A549 (cell line): ENCODE data around the gene NCOA7. TPM values are rescaled to one million over a fixed set of nuclear protein-coding genes. Genes with fewer than 3 reads are reported as not detected.

Experiments
- ATAC-seq, 2 experiments: fragments of 200-7000 bp in 1 of 2; fragments of >200 bp in 1 of 2; cut with Nextera tagmentation in 1 of 2; cut with Tn5 transposase in 1 of 2; 3 replicates each; pipeline versions ENCODE4 v1.8.0 to v1.9.1; 2018 to 2020; ENCODE audit warnings: mild to moderate bottlenecking in 1 of 2, moderate library complexity in 1 of 2
- CTCF ChIA-PET: fragments of 300-600 bp; sonication (Branson Sonifier 250); formaldehyde crosslinking; extraction: SDS; loops from one replicate; lab custom pipeline; 2021; ENCODE audit warnings: antibody characterized with exemption, inconsistent platforms; lab: Yijun Ruan, JAX
- POLR2A ChIA-PET: fragments of 350-600 bp; formaldehyde crosslinking; extraction: SDS; loops from one replicate; lab custom pipeline; 2021; ENCODE audit warnings: antibody characterized with exemption, inconsistent platforms; lab: Yijun Ruan, JAX
- DNase-seq, 2 experiments: peaks; one replicate each; pipeline versions ENCODE4 v3.0.0 to v3.0.0-alpha.2; 2011 to 2016; ENCODE audit warnings: low read depth in 1 of 2, low spot score in 1 of 2
- FAIRE-seq: peaks from 2 replicates; lab custom pipeline; 2011; peaks lifted over from hg19 to GRCh38; lab: Jason Lieb, UNC
- H3K27ac ChIP-seq, 2 experiments: fragments of >200 bp; sonication (Bioruptor Twin); formaldehyde crosslinking; 3 replicates each; pipeline ENCODE4 v1.5.1; 2016 to 2017
- H3K4me1 ChIP-seq: fragments of >200 bp; sonication (Bioruptor Twin); formaldehyde crosslinking; 3 replicates; pipeline ENCODE4 v1.6.1; 2016
- H3K4me2 ChIP-seq: fragments of >200 bp; sonication (Bioruptor Twin); formaldehyde crosslinking; 3 replicates; pipeline ENCODE4 v1.6.1; 2016
- H3K4me3 ChIP-seq: fragments of >200 bp; sonication (Bioruptor Twin); formaldehyde crosslinking; 3 replicates; pipeline ENCODE4 v1.5.1; 2016
- H3K9me3 ChIP-seq: fragments of >200 bp; sonication (Bioruptor Twin); formaldehyde crosslinking; 3 replicates; pipeline ENCODE4 v1.6.1; 2016
- BCL3 ChIP-seq: fragments of >200 bp; sonication (Bioruptor Twin); formaldehyde crosslinking; IDR thresholded peaks from 3 replicates; pipeline ENCODE4 v1.6.1; 2016
- CTCF ChIP-seq: fragments of >200 bp; sonication (Bioruptor Twin); formaldehyde crosslinking; IDR thresholded peaks from 3 replicates; pipeline ENCODE4 v1.5.1; 2016
- GATA3 ChIP-seq: IDR thresholded peaks from 2 replicates; pipeline ENCODE4 v1.6.1; 2012; ENCODE audit warnings: borderline replicate concordance
- HEYL ChIP-seq: fragments of 250-450 bp; sonication (Bioruptor Pico); IDR thresholded peaks from 2 replicates; pipeline ENCODE4 v1.8.0; 2021; ENCODE audit warnings: mild to moderate bottlenecking, moderate library complexity
- HOXB13 ChIP-seq: fragments of 250-450 bp; sonication (Bioruptor Pico); IDR thresholded peaks from 2 replicates; pipeline ENCODE4 v1.5.0; 2020; ENCODE audit warnings: low read depth, mild to moderate bottlenecking, moderate library complexity
- HOXB5 ChIP-seq: fragments of 250-450 bp; sonication (Bioruptor Pico); IDR thresholded peaks from 2 replicates; pipeline ENCODE4 v1.5.0; 2020; ENCODE audit warnings: mild to moderate bottlenecking, moderate library complexity
- KDM1A ChIP-seq: fragments of 200-600 bp; sonication (generic); IDR thresholded peaks from 2 replicates; pipeline ENCODE4 v1.6.1; 2016; ENCODE audit warnings: low read depth, mild to moderate bottlenecking
- KDM5A ChIP-seq: fragments of 200-600 bp; sonication (generic); IDR thresholded peaks from 2 replicates; pipeline ENCODE4 v1.6.1; 2016; ENCODE audit warnings: antibody characterized with exemption, mild to moderate bottlenecking
- MYC ChIP-seq: IDR thresholded peaks from 2 replicates; pipeline ENCODE4 v1.6.1; 2012; ENCODE audit warnings: mild to moderate bottlenecking, inconsistent platforms, low read length, improper control_type of control experiment, borderline replicate concordance
- PHF8 ChIP-seq: fragments of 200-600 bp; sonication (generic); IDR thresholded peaks from 2 replicates; pipeline ENCODE4 v1.6.1; 2016; ENCODE audit warnings: low read depth, mild to moderate bottlenecking, antibody characterized with exemption, moderate library complexity, borderline replicate concordance
- POLR2A ChIP-seq: IDR thresholded peaks from 2 replicates; pipeline ENCODE4 v1.6.1; 2012; ENCODE audit warnings: mild to moderate bottlenecking, low read length
- RAD21 ChIP-seq, 2 experiments: fragments of >200 bp in 1 of 2; sonication (Bioruptor Twin) in 1 of 2; formaldehyde crosslinking in 1 of 2; IDR thresholded peaks in 1 of 2; conservative IDR thresholded peaks in 1 of 2; 2 replicates in 1 of 2; 3 replicates in 1 of 2; pipeline ENCODE4 v1.6.1; 2012 to 2018; ENCODE audit warnings: inconsistent platforms in 1 of 2
- RNF2 ChIP-seq: fragments of 200-600 bp; sonication (generic); IDR thresholded peaks from 2 replicates; pipeline ENCODE4 v1.6.1; 2016; ENCODE audit warnings: low read depth, mild to moderate bottlenecking, antibody characterized with exemption, moderate library complexity, borderline replicate concordance
- SMC3 ChIP-seq: fragments of >200 bp; sonication (Bioruptor Twin); formaldehyde crosslinking; IDR thresholded peaks from 3 replicates; pipeline ENCODE4 v1.6.1; 2018; ENCODE audit warnings: inconsistent platforms
- SREBF2 ChIP-seq: fragments of 450-650 bp; IDR thresholded peaks from 2 replicates; pipeline ENCODE4 v1.6.1; 2014; ENCODE audit warnings: mild to moderate bottlenecking, moderate library complexity
- USF2 ChIP-seq: fragments of 450-650 bp; IDR thresholded peaks from 2 replicates; pipeline ENCODE4 v1.6.1; 2014; ENCODE audit warnings: antibody characterized with exemption
- ZNF302 ChIP-seq: fragments of 250-450 bp; sonication (Bioruptor Pico); IDR thresholded peaks from 2 replicates; pipeline ENCODE4 v1.9.0; 2021; ENCODE audit warnings: inconsistent platforms, mild to moderate bottlenecking, moderate library complexity
- WGBS: methylation state at CpG from one replicate; pipeline ENCODE4 v1.1.6; 2017; ENCODE audit errors: missing lambda C conversion rate; 5-methylcytosine and 5-hydroxymethylcytosine counted together
- polyA plus RNA-seq, 4 experiments: library from polyadenylated mRNA; depleted of rRNA in 3 of 4; stranded (reverse); fragments of >200 nt; fragmentation: RNase III in 1 of 4; extraction: RNeasy Plus Mini Kit Qiagen cat#74134 plus additional on column Dnase treatment in 1 of 4; gene quantifications; 2 replicates in 3 of 4; 3 replicates in 1 of 4; pipeline ENCODE4 v1.2.3, GENCODE V29; 2011 to 2017
- TF ChIP-seq, protein P1 (sequence below): IDR thresholded peaks from 2 replicates; pipeline ENCODE4 v1.6.1; 2012; ENCODE audit warnings: low read depth, borderline replicate concordance
- TF ChIP-seq, protein P2 (sequence below): IDR thresholded peaks from 2 replicates; pipeline ENCODE4 v1.6.1; 2012

Gene NCOA7
- polyA plus RNA-seq, 2 of the 4 experiments (the other 2 are of a cell fraction), result 66.4 to 195 TPM

DNA sequence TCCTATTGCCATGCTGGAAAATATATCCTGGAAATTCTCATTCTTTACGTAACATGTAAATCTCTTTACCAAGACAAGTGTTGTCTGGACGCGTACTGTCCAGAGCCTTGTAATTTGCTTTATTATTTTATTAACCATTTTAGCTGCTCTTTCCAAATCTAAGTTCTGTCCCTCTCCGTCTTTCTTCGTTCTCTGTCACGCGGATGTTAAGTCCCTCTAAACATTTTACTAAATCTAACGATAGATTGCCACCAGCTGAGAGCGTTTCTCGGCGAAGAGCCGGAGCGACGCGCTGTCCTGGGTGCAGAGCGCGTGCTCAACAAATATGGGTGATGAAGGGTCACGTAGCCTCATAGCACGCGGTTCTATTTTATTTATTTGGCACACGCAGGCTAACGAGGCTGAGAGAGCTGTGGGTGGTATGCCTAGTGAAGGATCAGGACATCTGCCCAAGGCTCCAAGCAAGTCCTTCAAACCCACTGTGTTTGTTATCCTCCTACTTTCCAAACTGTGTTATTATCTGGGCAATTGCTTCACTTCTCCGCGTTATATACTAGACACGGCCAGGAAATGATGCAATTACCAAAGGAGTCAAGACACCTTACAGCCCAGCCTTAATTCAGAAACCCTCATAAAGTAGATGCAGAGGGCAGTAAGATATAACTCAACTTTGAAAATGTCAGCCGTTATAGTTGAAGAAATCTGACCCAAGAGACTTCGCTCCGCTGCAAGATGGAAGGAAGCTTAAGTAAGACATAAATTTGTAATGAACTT, 10.0 kb upstream of the NCOA7 start (continued):
- 0 out of 2 replicates have a peak, but pooled peaks have one; percentile 30 for TF ChIP-seq PHF8
- TF ChIP-seq HOXB5 (CRISPR knock-in tag), result no peak
- TF ChIP-seq RNF2, result no peak
- TF ChIP-seq SREBF2, result no peak
- TF ChIP-seq, protein P1, sequence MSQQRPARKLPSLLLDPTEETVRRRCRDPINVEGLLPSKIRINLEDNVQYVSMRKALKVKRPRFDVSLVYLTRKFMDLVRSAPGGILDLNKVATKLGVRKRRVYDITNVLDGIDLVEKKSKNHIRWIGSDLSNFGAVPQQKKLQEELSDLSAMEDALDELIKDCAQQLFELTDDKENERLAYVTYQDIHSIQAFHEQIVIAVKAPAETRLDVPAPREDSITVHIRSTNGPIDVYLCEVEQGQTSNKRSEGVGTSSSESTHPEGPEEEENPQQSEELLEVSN, result peak; percentile 73; the same call in 1 of the 2 replicates
- peak; percentile 70; the same call in 2 of the 3 replicates for TF ChIP-seq BCL3
- TF ChIP-seq SMC3, result no peak
- TF ChIP-seq, protein P2, sequence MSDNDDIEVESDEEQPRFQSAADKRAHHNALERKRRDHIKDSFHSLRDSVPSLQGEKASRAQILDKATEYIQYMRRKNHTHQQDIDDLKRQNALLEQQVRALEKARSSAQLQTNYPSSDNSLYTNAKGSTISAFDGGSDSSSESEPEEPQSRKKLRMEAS, result peak; percentile 97
- no peak for TF ChIP-seq HEYL
- peak; percentile 90 for TF ChIP-seq MYC
- TF ChIP-seq KDM5A, result no peak
- peak; percentile 20; the same call in 1 of the 2 replicates for TF ChIP-seq POLR2A
- no peak for TF ChIP-seq ZNF302 (CRISPR knock-in tag)
- TF ChIP-seq USF2, result peak; percentile 11; the same call in 1 of the 2 replicates
- TF ChIP-seq HOXB13 (CRISPR knock-in tag), result no peak
- no peak for TF ChIP-seq KDM1A

- FAIRE-seq (no peak), DNase-seq (peak in 1 of 2 experiments; percentile 34), ATAC-seq (peak in 1 of 2 experiments; percentile 66; a peak in 4 of 6 replicates)
- peak overlapping the region; percentile 76 for H3K4me2 ChIP-seq
- H3K4me3 ChIP-seq, result peak overlapping the region; percentile 53
- H3K27ac ChIP-seq, result peak overlapping the region; percentile 88 to 91
- ChIA-PET CTCF (interaction anchor here (0.6 to 2.3 kb wide), 14 partner anchors 9 to 1030 kb away, joined by 3 to 22 read pairs (median 4); partner anchors contain the start of genes HINT3 and NCOA7), POLR2A (interaction anchor here (0.5 to 2.7 kb wide), 8 partner anchors 9 to 1337 kb away, joined by 3 to 47 read pairs (median 4); partner anchors contain the start of genes HINT3, NCOA7 and TRMT11)
- WGBS, result 1% methylated on average over 3 of the region's 3 CpGs
- H3K4me1 ChIP-seq, result peaks cover 23% of the 10 kb centered on the region
- TF ChIP-seq CTCF, result peak; percentile 48; the same call in 2 of the 3 replicates
- no peak for TF ChIP-seq PHF8
- no peak for TF ChIP-seq GATA3
- peak; percentile 55 to 58 for TF ChIP-seq RAD21 (conservative IDR thresholded peaks at IDR 0.05 in 1 of 2, IDR thresholded peaks at IDR 0.05 in 1 of 2)
- TF ChIP-seq SMC3, result peak; percentile 29; the same call in 1 of the 3 replicates
- TF ChIP-seq KDM5A, result peak; percentile 19; the same call in 1 of the 2 replicates
- no peaks in the 10 kb centered on the region for H3K9me3 ChIP-seq
These were observed 9.4 kb upstream of the NCOA7 start for GRCh38 chr6:125781314-125781868.
